Bronchial epithelial cell (primary cell): Measurements from ENCODE around the gene EME2. TPM values are rescaled to one million over a fixed set of nuclear protein-coding genes. Genes with fewer than 3 reads are reported as not detected.

ENCODE experiments used
- DNase-seq: peaks from one replicate; pipeline ENCODE4 v3.0.0-alpha.2; 2010; ENCODE audit warnings: low read depth
- FAIRE-seq: peaks from 2 replicates; lab custom pipeline; 2011; peaks lifted over from hg19 to GRCh38; lab: Jason Lieb, UNC
- H3K27me3 ChIP-seq: 2 replicates; pipeline ENCODE4 v1.5.1; 2011; ENCODE audit warnings: low read length; ENCODE audit not compliant: control insufficient read depth, insufficient read depth
- H3K36me3 ChIP-seq: 2 replicates; pipeline ENCODE4 v1.5.1; 2011; ENCODE audit warnings: low read length; ENCODE audit not compliant: control insufficient read depth, insufficient read depth
- H3K4me3 ChIP-seq: 2 replicates; pipeline ENCODE4 v1.5.1; 2011; ENCODE audit warnings: mild to moderate bottlenecking, low read depth, low read length, control low read depth
- CTCF ChIP-seq: IDR thresholded peaks from 2 replicates; pipeline ENCODE4 v1.5.1; 2011; ENCODE audit warnings: mild to moderate bottlenecking, moderate library complexity, low read length, control low read depth, inconsistent platforms; ENCODE audit not compliant: insufficient read depth, severe bottlenecking
- total RNA-seq: library from RNA; depleted of rRNA; stranded (reverse); fragments of >200 nt; gene quantifications from 2 replicates; pipeline ENCODE4 v1.2.1, GENCODE V29; 2014

EME2 gene
- total RNA-seq, 1 donor from 2014 or later, result 5.8 TPM

- Histone ChIP-seq H3K4me3 (no peak overlapping the region), H3K36me3 (peaks cover 17% of the 10 kb centered on the region), H3K27me3 (no peaks in the 10 kb centered on the region)
- TF ChIP-seq CTCF, result no peak
- DNase-seq, result no peak
- FAIRE-seq, result no peak
Measured at GRCh38 chr16:1734123-1734522, 38.5 kb upstream of the EME2 start.

GRCh38 chr16:1734816-1735215 lies 37.8 kb upstream of the EME2 start:
- FAIRE-seq, result no peak
- Histone ChIP-seq H3K27me3 (no peaks in the 10 kb centered on the region), H3K4me3 (no peak overlapping the region), H3K36me3 (peaks cover 10% of the 10 kb centered on the region)
- no peak for TF ChIP-seq CTCF
- DNase-seq, result no peak

- Histone ChIP-seq H3K27me3 (no peaks in the 10 kb centered on the region), H3K36me3 (peaks cover 13% of the 10 kb centered on the region), H3K4me3 (no peak overlapping the region)
- FAIRE-seq, result no peak
- no peak for DNase-seq
- TF ChIP-seq CTCF, result no peak
Measured at GRCh38 chr16:1740234-1740633, 32.4 kb upstream of the EME2 start.

- FAIRE-seq, result no peak
- Histone ChIP-seq H3K36me3 (peaks cover 13% of the 10 kb centered on the region), H3K4me3 (no peak overlapping the region), H3K27me3 (no peaks in the 10 kb centered on the region)
- no peak for DNase-seq
- TF ChIP-seq CTCF, result no peak
Measured at GRCh38 chr16:1740781-1741490, 31.7 kb upstream of the EME2 start.

- no peak for FAIRE-seq
- no peaks in the 10 kb centered on the region for H3K27me3 ChIP-seq
- no peak for TF ChIP-seq CTCF
- DNase-seq, result no peak
- peaks cover 13% of the 10 kb centered on the region for H3K36me3 ChIP-seq
- H3K4me3 ChIP-seq, result no peak overlapping the region
Measured at GRCh38 chr16:1741553-1742165, 31.0 kb upstream of the EME2 start.
